Measurements from ENCODE around the gene HAPLN2. TPM values are rescaled to one million over a fixed set of nuclear protein-coding genes. Genes with fewer than 3 reads are reported as not detected.

Gene HAPLN2
- total RNA-seq, 6 experiments from 2014 or later = not detected

DNA sequence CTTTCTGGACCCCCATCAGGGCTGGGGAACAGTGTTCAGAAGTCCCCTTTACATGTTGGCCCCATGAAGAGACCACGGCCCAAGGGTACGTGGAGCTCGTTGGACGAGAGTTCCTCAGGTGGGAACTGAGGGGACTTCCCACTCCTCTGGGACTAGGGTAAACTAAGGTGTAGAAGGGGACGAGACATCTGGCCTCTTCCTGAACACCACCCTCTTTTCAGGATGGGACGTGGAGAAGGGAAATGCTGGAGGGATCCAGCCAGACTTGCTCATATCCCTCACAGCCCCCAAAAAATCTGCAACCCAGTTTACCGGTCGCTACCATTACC lies 25.6 kb upstream of the HAPLN2 start:
- peaks cover 0 to 26% (median 0%) of the 10 kb centered on the region in 4 donors for H3K36me3 ChIP-seq
- H3K27ac ChIP-seq = no peak overlapping the region
- H3K27me3 ChIP-seq = no peaks in the 10 kb centered on the region
- DNase-seq (no peak), ATAC-seq (no peak)
- intact Hi-C loops (cut with DNase I) = no loop called here
- 80% methylated on average over 2 of the region's 8 CpGs for WGBS (ENCODE audit: insufficient coverage, low coverage, low lambda C conversion rate, missing lambda C conversion rate)
- peaks cover 0 to 5% (median 0%) of the 10 kb centered on the region in 4 donors for H3K4me1 ChIP-seq
- no peak overlapping the region for H3K4me3 ChIP-seq
- TF ChIP-seq CTCF (IDR thresholded peaks at IDR 0.05) (no peak), POLR2A (IDR thresholded peaks at IDR 0.05) (no peak)
- H3K9me3 ChIP-seq = no peaks in the 10 kb centered on the region

DNA sequence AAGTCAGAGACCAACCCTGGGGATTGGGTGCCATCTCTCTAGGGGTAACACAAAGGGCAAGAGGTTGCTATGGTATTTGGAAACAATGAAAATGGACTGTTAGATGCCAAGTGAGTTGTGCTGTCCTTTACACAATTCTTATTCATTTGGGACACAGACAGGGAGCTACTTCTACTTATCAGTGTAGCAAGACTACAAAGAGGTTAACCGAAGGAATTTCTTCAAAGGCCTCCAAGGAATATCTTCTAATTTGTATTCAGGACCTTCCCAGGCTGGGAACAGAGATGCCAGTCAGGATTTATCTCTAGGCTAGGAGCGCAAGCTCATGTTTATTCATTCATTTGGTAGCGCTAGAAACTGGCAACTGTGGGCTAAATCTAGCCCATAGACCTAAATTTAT lies 25.0 kb upstream of the HAPLN2 start:
- DNase-seq (no peak), ATAC-seq (no peak)
- Histone ChIP-seq H3K36me3 (peaks cover 0 to 26% (median 0%) of the 10 kb centered on the region in 4 donors), H3K4me3 (no peak overlapping the region), H3K9me3 (no peaks in the 10 kb centered on the region), H3K27ac (no peak overlapping the region), H3K27me3 (no peaks in the 10 kb centered on the region), H3K4me1 (peaks cover 0 to 5% (median 0%) of the 10 kb centered on the region in 4 donors)
- TF ChIP-seq POLR2A (IDR thresholded peaks at IDR 0.05) (no peak), CTCF (IDR thresholded peaks at IDR 0.05) (no peak)
- 92% methylated on average over 3 of the region's 3 CpGs for WGBS (ENCODE audit: insufficient coverage, low coverage, low lambda C conversion rate, missing lambda C conversion rate)
- intact Hi-C loops (cut with DNase I) = no loop called here

DNA sequence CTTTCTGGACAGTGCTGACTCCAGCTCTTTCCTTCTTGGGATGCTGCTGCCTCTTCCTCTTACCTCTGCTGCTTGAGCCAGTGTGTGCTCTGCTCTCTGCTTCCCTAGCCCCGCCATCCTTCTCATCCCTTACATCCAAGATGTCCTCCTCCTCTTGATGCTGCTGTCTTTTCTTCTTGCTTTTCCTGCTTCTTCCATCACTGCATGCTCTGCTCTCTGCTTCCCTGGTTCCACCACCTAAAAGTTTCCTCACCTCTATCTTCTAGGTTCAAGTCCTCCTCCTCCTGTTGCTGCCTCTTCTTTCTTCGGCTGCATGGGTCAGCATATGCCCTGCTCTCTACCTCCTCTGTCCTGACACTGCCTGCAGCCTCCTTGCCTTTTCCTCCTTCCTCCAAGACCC lies 24.2 kb upstream of the HAPLN2 start:
- 81% methylated on average over 2 of the region's 2 CpGs for WGBS (ENCODE audit: insufficient coverage, low coverage, low lambda C conversion rate, missing lambda C conversion rate)
- intact Hi-C loops (cut with DNase I) = no loop called here
- Histone ChIP-seq H3K36me3 (peaks cover 0 to 26% (median 0%) of the 10 kb centered on the region in 4 donors), H3K4me1 (peaks cover 0 to 7% (median 0%) of the 10 kb centered on the region in 4 donors), H3K27ac (no peak overlapping the region), H3K27me3 (no peaks in the 10 kb centered on the region), H3K4me3 (no peak overlapping the region), H3K9me3 (no peaks in the 10 kb centered on the region)
- DNase-seq (no peak), ATAC-seq (no peak)
- no peak for TF ChIP-seq POLR2A (IDR thresholded peaks at IDR 0.05)
- no peak for TF ChIP-seq CTCF (IDR thresholded peaks at IDR 0.05)

- Histone ChIP-seq H3K9me3 (no peaks in the 10 kb centered on the region), H3K4me1 (peaks cover 0 to 11% (median 3%) of the 10 kb centered on the region in 4 donors), H3K27me3 (no peaks in the 10 kb centered on the region), H3K4me3 (no peak overlapping the region), H3K36me3 (peaks cover 0 to 26% (median 0%) of the 10 kb centered on the region in 4 donors), H3K27ac (no peak overlapping the region)
- no peak for DNase-seq
- TF ChIP-seq POLR2A (IDR thresholded peaks at IDR 0.05) = no peak
- TF ChIP-seq CTCF (IDR thresholded peaks at IDR 0.05) = no peak
- intact Hi-C loops (cut with DNase I) = no loop called here
- ATAC-seq = no peak
- WGBS (ENCODE audit: insufficient coverage, low coverage, low lambda C conversion rate, missing lambda C conversion rate) = 100% methylated on average over 3 of the region's 3 CpGs
Observed at GRCh38 chr1:156596426-156596825, 22.8 kb upstream of the HAPLN2 start.

GRCh38 chr1:156598125-156598524 lies 21.1 kb upstream of the HAPLN2 start:
- peaks cover 0 to 17% (median 3%) of the 10 kb centered on the region in 4 donors for H3K4me1 ChIP-seq
- H3K4me3 ChIP-seq = no peak overlapping the region
- ATAC-seq (no peak), DNase-seq (no peak)
- intact Hi-C loops (cut with DNase I) = no loop called here
- peaks cover 0 to 26% (median 0%) of the 10 kb centered on the region in 4 donors for H3K36me3 ChIP-seq
- H3K27ac ChIP-seq = no peak overlapping the region
- TF ChIP-seq CTCF (IDR thresholded peaks at IDR 0.05) = no peak
- TF ChIP-seq POLR2A (IDR thresholded peaks at IDR 0.05) = no peak
- WGBS (ENCODE audit: insufficient coverage, low coverage, low lambda C conversion rate, missing lambda C conversion rate) = 87% methylated on average over 3 of the region's 5 CpGs
- H3K9me3 ChIP-seq = no peaks in the 10 kb centered on the region
- H3K27me3 ChIP-seq = no peaks in the 10 kb centered on the region
